Activated naive CD8-positive, alpha-beta T cell (primary cell): ENCODE results near the gene C5orf34.
"Not testable (repeated sequence)": the region's sequence is repeated elsewhere in the genome, so short reads cannot be mapped to it uniquely, and the experiment has no call there.

Experiments used
- H3K27ac Mint-ChIP-seq: one replicate; pipeline ENCODE4 v1.8.0; 2021; ENCODE audit warnings: mixed read lengths
- H3K27me3 Mint-ChIP-seq: one replicate; pipeline ENCODE4 v1.8.0; 2021; ENCODE audit warnings: mixed read lengths
- H3K36me3 Mint-ChIP-seq: one replicate; pipeline ENCODE4 v1.8.0; 2021; ENCODE audit warnings: mixed read lengths
- H3K4me1 Mint-ChIP-seq: one replicate; pipeline ENCODE4 v1.8.0; 2021; ENCODE audit warnings: low read depth, mixed read lengths
- H3K4me3 Mint-ChIP-seq: one replicate; pipeline ENCODE4 v1.8.0; 2021; ENCODE audit warnings: mild to moderate bottlenecking, mixed read lengths
- H3K9me3 Mint-ChIP-seq: one replicate; pipeline ENCODE4 v1.8.0; 2021; ENCODE audit warnings: low read depth, mixed read lengths

The C5orf34 gene

DNA sequence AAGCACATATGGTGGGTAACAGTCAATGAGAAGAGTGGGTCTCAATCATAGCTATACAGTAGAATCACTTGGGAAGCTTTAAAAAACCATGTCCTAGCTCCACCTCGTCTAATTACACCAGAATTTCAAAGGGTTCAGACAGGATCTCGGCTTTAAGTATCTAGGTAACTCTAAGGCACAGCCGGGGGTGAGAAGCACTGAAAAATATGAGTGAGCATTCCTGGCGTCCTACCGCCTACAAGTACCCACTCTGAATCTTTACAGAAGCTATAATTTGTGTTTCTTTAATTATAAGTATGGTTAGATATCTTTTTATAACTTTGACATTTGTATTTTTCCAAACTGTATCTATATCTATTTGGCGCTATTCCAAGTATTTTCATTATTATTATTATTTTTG, 25.8 kb upstream of the C5orf34 start:
- peak overlapping the region; percentile 12 for H3K27ac Mint-ChIP-seq
- peaks cover 13% of the 10 kb centered on the region for H3K36me3 Mint-ChIP-seq
- peaks cover 20% of the 10 kb centered on the region for H3K4me1 Mint-ChIP-seq
- no peak overlapping the region for H3K4me3 Mint-ChIP-seq
- no peaks in the 10 kb centered on the region for H3K9me3 Mint-ChIP-seq
- H3K27me3 Mint-ChIP-seq = no peaks in the 10 kb centered on the region

DNA sequence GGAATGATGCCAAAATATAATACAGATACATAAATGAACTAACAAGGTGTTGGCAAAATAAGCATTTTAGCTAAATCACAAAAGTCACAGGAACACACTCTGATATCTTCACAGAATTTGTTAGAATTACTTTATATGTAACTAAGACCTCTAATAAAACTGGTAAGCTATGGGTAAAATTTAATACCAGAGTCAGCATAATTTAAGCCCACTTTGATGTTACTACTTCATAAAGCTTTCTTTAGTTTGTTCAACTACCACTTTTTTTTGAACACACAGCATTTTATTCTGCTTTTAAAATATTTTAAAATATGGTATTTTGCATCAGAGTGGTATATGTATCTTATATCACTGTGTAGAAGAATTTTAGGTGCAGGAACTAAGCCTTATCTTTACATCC, 22.0 kb upstream of the C5orf34 start:
- H3K27me3 Mint-ChIP-seq = no peaks in the 10 kb centered on the region
- H3K36me3 Mint-ChIP-seq = peaks cover 13% of the 10 kb centered on the region
- no peaks in the 10 kb centered on the region for H3K9me3 Mint-ChIP-seq
- H3K4me3 Mint-ChIP-seq = no peak overlapping the region
- H3K27ac Mint-ChIP-seq = no peak overlapping the region
- peaks cover 18% of the 10 kb centered on the region for H3K4me1 Mint-ChIP-seq

DNA sequence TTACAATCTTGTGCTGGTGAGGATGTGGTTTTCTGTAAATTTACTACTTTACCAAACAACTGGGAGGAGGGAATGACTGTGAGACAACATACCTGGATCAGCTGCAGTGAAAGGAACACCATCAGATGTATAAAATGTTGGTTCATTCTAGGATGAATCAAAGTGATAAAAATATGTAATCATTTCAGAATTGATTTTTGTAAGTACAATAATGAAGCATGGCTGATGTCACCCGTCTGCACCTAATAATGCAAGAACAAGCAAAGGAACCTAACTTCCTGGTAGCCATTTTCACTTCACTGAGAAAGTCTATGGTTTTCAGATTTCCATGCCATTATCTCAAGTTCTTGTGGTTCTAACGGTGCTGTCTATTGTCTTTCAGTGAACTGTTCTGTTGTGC, 18.7 kb upstream of the C5orf34 start:
- H3K36me3 Mint-ChIP-seq = peaks cover 11% of the 10 kb centered on the region

DNA sequence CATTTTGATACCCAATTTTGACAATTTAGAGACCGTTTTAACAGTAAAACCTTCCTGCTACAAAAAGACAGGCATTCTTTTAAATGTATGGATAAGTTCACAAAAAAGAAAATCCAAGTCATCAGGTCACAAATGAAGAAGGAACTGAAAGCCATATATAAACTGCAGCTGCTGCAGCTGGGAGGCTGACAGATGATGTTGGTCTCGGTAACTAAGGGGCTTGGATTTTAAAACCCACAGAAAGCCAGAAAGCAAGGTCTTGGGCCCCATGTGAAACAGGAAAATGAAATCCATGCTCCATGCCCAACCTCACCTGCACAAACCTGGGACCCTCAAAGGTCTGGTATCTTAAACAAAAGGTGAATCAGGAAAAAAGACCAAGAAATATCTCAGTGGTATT, 15.7 kb upstream of the C5orf34 start:
- peaks cover 12% of the 10 kb centered on the region for H3K4me1 Mint-ChIP-seq
- H3K27ac Mint-ChIP-seq = no peak overlapping the region
- no peaks in the 10 kb centered on the region for H3K9me3 Mint-ChIP-seq
- no peaks in the 10 kb centered on the region for H3K27me3 Mint-ChIP-seq
- H3K36me3 Mint-ChIP-seq = peaks cover 12% of the 10 kb centered on the region
- H3K4me3 Mint-ChIP-seq = no peak overlapping the region

More for the DNA sequence above, 18.7 kb upstream of the C5orf34 start:
- Mint-ChIP-seq H3K9me3 (no peaks in the 10 kb centered on the region), H3K4me3 (no peak overlapping the region), H3K27me3 (no peaks in the 10 kb centered on the region), H3K27ac (peak overlapping the region; percentile 47), H3K4me1 (peaks cover 13% of the 10 kb centered on the region)

DNA sequence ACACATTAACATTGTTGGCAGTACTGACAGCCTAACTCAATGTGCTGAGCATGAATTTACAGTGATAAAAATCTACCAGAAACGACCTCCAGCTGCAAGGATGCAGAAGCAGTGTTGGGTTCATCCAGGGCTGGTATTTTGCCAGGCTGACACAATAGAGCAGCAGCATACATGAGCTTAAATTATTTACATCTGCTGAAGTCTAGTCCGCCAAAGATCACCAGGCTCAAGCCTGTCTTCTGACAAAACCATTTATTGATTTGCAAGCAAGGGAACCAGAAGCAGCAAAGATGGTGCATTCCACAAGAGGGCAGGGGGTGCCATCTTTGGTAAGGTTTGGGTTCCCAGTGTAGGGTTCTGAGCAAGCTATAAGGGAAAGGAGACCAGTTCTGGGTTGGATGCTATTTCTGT, 8.7 kb upstream of the C5orf34 start:
- peaks cover 25% of the 10 kb centered on the region for H3K36me3 Mint-ChIP-seq
- no peak overlapping the region for H3K27ac Mint-ChIP-seq
- no peaks in the 10 kb centered on the region for H3K4me1 Mint-ChIP-seq

DNA sequence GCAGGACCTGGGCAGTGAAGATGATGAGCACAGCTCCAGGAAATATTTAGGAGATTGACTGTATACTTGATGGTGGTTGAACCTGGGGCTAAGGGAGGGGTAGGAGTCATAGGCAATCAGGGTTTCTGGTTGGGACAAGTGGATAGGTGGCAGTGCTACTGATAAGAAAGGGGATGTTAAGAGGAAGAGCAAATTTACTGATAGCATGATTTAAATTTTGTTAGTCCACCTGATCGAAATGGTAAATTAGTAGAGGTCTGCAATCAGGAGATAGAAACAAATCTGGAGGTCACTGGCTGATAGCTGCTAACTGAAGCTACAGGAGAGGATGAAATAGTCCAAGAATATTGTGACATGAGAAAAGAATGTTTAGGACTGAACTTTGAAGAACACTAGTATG, 5.7 kb upstream of the C5orf34 start:
- H3K36me3 Mint-ChIP-seq = peaks cover 23% of the 10 kb centered on the region
- no peaks in the 10 kb centered on the region for H3K27me3 Mint-ChIP-seq
- H3K4me1 Mint-ChIP-seq = peaks cover 6% of the 10 kb centered on the region
- H3K4me3 Mint-ChIP-seq = no peak overlapping the region
- no peaks in the 10 kb centered on the region for H3K9me3 Mint-ChIP-seq
- no peak overlapping the region for H3K27ac Mint-ChIP-seq

More for the DNA sequence above, 8.7 kb upstream of the C5orf34 start:
- Mint-ChIP-seq H3K27me3 (no peaks in the 10 kb centered on the region), H3K9me3 (no peaks in the 10 kb centered on the region), H3K4me3 (no peak overlapping the region)

DNA sequence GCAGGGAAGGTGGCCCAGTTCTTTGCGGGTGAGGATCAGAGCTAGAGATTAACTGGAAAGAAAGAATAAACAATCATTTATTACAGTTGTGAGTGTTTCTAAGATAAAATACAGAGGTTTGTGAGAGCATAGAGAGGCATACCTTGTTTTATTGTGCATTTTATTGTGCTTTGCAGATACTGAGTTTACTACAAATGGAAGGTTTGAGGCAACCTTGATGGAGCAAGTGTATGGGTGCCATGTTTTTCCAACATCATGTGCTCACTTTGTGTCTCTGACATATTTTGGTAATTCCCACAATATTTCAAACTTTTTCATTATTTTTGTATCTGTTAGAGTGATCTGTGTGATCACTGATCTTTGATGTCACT, 715 bp upstream of the C5orf34 start:
- peaks cover 16% of the 10 kb centered on the region for H3K36me3 Mint-ChIP-seq
- no peaks in the 10 kb centered on the region for H3K9me3 Mint-ChIP-seq
- peak overlapping the region; percentile 94 for H3K4me3 Mint-ChIP-seq
- H3K4me1 Mint-ChIP-seq = peaks cover 35% of the 10 kb centered on the region
- H3K27me3 Mint-ChIP-seq = no peaks in the 10 kb centered on the region
- H3K27ac Mint-ChIP-seq = peak overlapping the region; percentile 95

DNA sequence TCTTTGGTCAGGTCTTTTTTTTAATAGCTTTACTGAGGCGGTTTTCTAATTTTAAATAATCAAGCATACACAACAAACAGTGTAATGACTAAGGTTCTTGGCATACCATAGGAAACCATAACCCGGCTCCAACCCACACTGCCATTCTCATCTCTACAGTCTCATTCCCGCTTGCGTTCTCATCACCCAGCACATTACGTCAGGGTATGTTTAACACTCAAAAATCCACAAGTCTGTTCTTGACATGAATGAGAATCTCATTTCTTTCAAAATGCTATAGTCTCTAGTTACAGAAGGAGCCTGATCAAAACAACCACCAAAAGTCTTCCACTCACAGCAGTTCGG, 505 bp downstream of the C5orf34 start:
- H3K27me3 Mint-ChIP-seq = no peaks in the 10 kb centered on the region
- peaks cover 13% of the 10 kb centered on the region for H3K36me3 Mint-ChIP-seq
- H3K4me1 Mint-ChIP-seq = peaks cover 37% of the 10 kb centered on the region
- H3K27ac Mint-ChIP-seq = peak overlapping the region; percentile 95
- no peaks in the 10 kb centered on the region for H3K9me3 Mint-ChIP-seq
- H3K4me3 Mint-ChIP-seq = peak overlapping the region; percentile 94

DNA sequence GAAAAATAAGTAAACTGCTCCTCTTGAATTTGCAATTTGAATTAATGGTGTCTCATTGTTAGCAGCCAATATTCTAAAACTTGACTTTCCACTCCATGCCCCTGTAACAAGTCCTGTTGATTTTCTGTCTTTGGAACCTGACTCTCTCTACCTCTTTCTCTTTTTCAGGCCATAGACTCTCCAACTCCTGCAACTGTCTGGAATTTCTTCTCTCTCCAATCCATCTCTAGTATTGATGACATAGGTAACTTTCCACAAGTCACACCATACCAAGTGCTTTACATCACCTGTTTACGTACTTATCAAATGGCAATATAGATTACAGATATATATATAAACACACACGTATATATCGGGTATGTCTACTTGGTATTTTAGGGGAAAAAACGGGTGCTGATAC, 923 bp downstream of the C5orf34 start:
- Mint-ChIP-seq H3K9me3 (no peaks in the 10 kb centered on the region), H3K27me3 (no peaks in the 10 kb centered on the region)

DNA sequence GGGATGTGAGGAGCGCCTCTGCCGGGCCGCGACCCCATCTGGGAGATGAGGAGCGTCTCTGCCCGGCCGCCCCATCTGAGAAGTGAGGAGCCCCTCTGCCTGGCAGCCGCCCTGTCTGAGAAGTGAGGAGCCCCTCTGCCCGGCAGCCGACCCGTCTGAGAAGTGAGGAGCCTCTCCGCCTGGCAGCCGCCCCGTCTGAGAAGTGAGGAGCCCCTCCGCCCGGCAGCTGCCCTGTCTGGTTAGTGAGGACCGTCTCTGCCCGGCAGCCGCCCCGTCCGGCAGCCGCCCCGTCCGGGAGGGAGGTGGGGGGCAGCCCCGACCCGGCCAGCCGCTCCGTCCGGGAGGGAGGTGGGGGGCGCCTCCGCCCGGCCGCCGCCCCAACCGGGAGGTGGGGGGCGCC, 3.9 kb downstream of the C5orf34 start:
- not testable (repeated sequence) for H3K9me3 Mint-ChIP-seq, H3K27me3 Mint-ChIP-seq, H3K4me3 Mint-ChIP-seq, H3K27ac Mint-ChIP-seq
- H3K4me1 Mint-ChIP-seq = peaks cover 33% of the 10 kb centered on the region
- H3K36me3 Mint-ChIP-seq = peaks cover 10% of the 10 kb centered on the region

More for the DNA sequence above, 923 bp downstream of the C5orf34 start:
- Mint-ChIP-seq H3K27ac (peak overlapping the region; percentile 95), H3K4me3 (peak overlapping the region; percentile 94), H3K36me3 (peaks cover 13% of the 10 kb centered on the region), H3K4me1 (peaks cover 37% of the 10 kb centered on the region)

DNA sequence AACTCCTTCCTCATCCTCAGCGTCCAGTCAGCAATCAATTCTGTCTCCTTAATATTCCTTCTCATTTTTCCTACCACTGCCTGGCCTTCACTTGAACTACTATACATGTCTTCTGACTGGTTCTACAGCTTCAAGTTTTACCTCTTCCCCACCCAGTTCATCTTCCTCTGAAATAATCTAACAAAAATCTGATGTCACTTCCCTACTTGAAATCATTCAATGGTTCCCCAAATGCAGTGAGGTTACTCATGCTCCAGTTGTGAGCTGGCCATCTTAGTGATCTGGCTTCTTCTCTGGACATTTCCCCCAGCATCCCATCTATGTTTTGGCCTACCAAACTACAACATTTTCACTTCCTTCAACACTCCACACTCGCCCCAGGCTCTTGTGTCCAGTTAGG, 16.4 kb downstream of the C5orf34 start:
- H3K27me3 Mint-ChIP-seq = no peaks in the 10 kb centered on the region
- H3K9me3 Mint-ChIP-seq = no peaks in the 10 kb centered on the region
- no peak overlapping the region for H3K27ac Mint-ChIP-seq
- no peaks in the 10 kb centered on the region for H3K4me1 Mint-ChIP-seq
- H3K36me3 Mint-ChIP-seq = peaks cover 24% of the 10 kb centered on the region
- no peak overlapping the region for H3K4me3 Mint-ChIP-seq

DNA sequence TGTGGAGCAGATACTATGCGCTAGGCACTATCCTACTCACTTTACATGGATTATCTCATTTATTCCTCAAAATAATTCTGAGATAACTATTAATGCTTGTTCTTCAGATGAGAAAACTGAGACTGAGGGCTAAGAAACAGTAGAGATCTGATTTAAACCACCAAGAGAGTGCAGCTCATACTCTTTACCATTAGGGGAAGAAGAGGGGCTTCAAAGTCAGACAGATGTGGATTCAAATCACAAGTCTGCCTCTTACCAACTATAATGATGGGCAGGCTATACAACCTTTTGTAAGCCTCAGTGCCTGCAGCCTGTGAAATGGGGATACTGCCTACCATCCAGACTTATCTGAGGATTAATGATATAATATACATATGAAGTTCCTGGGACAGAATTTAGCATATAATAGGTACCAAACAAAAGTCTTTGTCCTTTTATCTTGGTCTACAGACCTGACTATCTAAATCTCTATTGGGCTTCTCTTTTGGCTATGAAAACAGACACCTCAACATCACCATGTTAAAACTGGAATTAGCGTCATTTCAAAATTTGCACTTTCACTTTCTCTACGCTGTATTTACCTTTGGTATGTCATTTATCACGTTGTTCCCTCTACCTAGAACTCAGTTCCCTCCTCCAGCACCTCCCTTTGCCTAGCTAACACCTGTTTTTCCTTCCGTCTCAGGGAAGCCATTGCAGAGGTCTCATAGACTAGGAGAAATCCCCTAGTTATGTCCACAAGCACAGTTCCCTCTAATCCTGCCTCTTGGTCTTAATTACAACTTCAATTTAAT, 17.4 kb downstream of the C5orf34 start:
- Mint-ChIP-seq H3K9me3 (no peaks in the 10 kb centered on the region), H3K4me1 (no peaks in the 10 kb centered on the region), H3K27me3 (no peaks in the 10 kb centered on the region), H3K4me3 (no peak overlapping the region), H3K27ac (no peak overlapping the region), H3K36me3 (peaks cover 16% of the 10 kb centered on the region)

DNA sequence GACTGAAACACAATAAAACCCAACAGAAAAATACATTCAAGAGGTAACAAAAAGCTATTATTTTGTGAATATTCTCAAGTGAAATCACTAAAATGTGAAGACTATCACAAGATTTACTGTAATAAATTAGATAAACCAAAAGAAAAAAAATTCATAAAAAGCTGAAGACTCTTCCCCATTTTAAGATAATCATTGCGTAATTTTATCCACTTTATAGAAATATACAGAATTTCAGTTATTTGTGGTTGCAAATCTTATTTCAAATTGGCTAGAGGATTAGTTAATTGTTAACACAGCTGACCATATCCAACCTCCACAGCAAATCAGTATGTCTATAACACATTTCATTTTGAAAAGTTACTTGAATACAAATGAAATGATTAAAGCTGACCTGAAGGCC, 23.6 kb downstream of the C5orf34 start:
- no peaks in the 10 kb centered on the region for H3K27me3 Mint-ChIP-seq
- H3K9me3 Mint-ChIP-seq = no peaks in the 10 kb centered on the region
- H3K4me1 Mint-ChIP-seq = peaks cover 4% of the 10 kb centered on the region
- H3K36me3 Mint-ChIP-seq = peaks cover 7% of the 10 kb centered on the region
- H3K27ac Mint-ChIP-seq = no peak overlapping the region
- no peak overlapping the region for H3K4me3 Mint-ChIP-seq

DNA sequence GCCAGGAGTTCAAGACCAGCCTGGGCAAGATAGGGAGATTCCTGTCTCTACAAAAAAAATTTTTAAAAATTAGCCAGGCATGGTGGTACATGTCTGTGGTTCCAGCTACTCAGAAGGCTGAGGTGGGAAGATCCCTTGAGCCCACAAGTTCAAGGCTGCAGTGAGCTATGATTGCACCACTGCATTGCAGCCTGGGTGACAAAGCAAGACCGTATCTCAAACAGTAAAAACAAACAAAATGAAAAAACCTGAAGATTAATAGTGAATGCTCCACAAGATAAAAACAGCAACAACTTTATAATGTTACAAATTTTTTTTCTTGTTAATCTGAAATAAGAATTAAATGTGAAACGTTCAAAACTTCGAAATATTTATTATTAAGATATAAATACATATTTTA, 28.6 kb downstream of the C5orf34 start:
- Mint-ChIP-seq H3K36me3 (peaks cover 9% of the 10 kb centered on the region), H3K4me3 (no peak overlapping the region), H3K9me3 (no peaks in the 10 kb centered on the region), H3K4me1 (peaks cover 40% of the 10 kb centered on the region), H3K27ac (peak overlapping the region; percentile 100), H3K27me3 (no peaks in the 10 kb centered on the region)

DNA sequence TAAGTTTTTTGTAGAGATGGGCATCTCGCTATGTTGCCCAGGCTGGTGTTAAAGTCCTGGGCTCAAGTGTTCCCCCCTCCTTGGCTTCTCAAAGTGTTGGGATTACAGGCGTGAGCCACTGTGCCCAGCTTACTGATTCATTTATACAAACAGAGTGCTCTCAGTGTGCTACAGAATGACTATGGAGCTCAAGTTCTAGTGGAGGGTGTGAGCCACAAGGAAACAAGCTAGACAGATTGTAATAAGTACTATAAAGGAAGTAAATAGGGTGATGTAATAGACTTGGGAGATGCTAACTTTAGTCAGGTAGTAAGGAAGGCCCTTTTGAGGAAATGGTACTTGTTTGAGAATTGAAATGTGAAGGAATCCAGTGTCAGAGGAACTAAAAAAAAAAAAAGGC, 29.5 kb downstream of the C5orf34 start:
- Mint-ChIP-seq H3K4me1 (peaks cover 43% of the 10 kb centered on the region), H3K36me3 (peaks cover 9% of the 10 kb centered on the region), H3K4me3 (peak overlapping the region; percentile 24), H3K9me3 (no peaks in the 10 kb centered on the region), H3K27me3 (no peaks in the 10 kb centered on the region), H3K27ac (peak overlapping the region; percentile 100)
